ENCODE measurements around the gene GUCY2F. TPM values are rescaled to one million over a fixed set of nuclear protein-coding genes. Genes with fewer than 3 reads are reported as not detected.

The GUCY2F gene
- total RNA-seq, 2 experiments from 2014 or later, result not detected

DNA sequence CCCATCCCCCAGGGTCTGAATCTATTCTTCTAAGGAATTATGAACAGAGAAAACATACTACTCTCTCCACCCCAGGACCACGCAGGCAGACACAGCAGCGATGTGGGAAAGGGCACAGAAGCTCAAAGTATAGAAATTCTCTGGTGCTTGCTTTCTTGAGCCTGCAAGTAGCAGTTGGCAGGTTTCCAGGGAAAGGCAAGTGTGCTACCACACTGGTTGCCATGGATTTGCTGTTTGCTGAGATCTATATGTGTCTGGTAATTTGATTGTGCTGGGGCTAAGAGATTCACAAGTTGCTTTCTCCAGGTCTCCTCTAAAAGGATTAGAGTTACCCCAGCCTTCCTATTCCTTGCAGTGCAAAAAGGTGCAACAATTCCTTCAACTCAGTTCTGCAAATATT lies 83.1 kb downstream of the GUCY2F start:
- CTCF ChIA-PET, result no interaction called here
- POLR2A ChIA-PET, result no interaction called here

DNA sequence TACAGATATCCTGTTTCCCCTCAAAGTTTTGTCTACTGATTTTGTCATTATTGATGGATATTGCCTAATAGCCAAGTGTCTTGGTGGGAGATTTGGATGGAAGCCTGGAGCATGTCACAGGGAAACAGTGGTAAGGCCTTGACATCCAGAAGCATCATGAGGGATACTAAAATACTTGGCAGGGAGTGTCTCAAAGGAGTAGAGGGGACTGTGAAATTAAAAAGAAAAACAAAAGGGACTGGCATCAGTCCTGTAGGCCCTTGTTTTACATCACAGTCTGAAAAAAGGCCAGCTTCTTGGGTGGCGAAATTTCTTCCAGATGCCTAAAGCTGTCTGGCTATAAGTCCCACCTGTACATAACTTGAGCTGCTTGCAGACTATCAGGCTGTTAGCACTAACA lies 83.8 kb downstream of the GUCY2F start:
- ChIA-PET CTCF (no interaction called here), POLR2A (no interaction called here)

DNA sequence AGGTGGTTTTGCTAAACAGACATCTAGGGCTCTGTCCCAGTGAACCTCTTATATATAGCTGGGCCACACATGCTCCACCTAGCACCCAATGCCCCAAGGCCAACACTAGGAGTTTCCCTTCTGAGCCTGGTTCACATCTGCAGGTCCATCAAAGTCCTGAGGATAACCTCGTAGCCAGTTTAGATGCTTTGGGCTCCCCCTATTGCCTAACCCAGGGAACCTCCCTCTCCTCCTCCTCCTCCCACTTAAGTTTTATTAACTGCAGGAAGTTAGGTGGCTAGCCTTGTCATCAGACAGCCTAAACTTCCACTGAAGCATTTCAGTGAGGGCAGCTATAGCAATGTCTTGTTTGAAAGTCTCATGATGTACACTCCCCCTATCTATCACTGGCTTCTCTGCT lies 88.0 kb downstream of the GUCY2F start:
- CTCF ChIA-PET, result no interaction called here
- POLR2A ChIA-PET, result no interaction called here

DNA sequence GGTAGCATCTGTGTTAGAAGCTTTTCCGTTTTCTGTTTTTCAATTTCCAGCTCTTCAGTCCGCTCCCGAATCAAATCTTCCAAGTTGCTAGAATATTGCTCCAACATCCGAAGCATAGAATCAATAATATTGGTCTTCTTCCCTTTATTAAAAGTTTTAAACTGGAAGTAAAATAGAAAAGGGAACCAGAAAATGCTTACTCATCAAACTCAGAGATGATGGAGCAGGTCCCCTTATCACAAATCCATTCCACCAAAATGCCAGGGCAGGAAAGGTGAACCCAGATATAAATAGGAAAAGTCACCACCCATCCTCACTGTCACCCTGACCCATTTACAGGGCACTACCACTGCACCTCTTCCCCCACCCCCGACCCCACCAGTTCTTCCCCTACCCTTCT lies 89.0 kb downstream of the GUCY2F start:
- CTCF ChIA-PET, result no interaction called here
- POLR2A ChIA-PET, result no interaction called here

DNA sequence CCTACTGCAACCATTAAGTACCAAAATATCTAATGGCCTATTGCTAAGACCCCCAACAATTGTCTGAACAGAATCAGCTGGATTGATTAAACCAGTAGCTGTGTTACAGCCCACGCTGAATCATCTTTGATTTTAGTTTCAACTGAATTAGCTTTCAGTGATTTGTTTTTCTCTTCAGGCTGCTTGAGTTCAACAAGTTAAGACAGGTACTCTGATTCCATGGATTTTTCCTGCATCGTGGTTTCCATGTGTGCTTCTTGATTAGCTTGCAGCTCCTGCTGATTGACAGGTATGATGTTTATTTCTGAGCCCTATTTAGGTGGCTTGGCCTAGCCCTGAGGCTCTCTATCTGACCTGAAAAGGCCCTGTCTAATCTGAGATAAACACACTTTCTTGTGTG lies 91.3 kb downstream of the GUCY2F start:
- ChIA-PET POLR2A (no interaction called here), CTCF (no interaction called here)

DNA sequence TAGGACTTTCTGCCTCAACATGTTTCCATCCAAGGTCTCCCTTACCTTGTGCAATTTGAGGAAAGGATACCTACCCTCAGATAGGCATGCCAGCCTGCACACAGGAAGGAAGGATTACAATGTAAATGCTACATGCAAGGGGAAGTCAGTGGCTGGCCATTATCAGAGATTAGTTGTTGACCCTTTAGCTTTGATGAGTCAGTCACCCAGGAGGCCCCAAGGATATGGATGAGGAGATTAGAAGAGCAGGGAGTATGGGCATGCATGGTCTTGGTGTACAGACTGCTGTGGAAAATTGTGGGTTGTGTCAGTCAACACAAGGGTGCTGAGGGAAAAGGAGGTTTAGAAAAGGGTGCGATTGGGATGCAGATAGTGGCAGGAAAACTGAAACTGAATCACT lies 92.0 kb downstream of the GUCY2F start:
- ChIA-PET CTCF (no interaction called here), POLR2A (no interaction called here)

DNA sequence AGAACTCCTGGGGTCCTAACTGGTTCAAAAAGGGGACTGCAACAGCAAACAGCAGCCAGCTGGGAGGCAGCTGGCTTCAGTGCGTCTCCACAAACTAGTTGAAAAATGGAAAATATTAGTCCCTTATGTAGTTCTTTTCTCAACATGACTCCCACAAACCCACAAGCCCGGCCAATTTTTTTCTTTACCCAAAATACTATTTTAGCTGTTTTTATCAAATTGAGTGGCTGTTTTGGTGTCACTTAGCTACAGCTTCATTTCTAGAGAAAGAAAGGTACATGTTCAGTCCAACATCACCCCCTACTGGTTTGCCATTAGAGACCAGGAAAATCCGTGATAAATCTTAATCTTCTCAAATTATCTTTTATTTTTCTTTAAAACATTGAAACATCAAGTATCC lies 97.2 kb downstream of the GUCY2F start:
- CTCF ChIA-PET, result no interaction called here
- POLR2A ChIA-PET, result no interaction called here

DNA sequence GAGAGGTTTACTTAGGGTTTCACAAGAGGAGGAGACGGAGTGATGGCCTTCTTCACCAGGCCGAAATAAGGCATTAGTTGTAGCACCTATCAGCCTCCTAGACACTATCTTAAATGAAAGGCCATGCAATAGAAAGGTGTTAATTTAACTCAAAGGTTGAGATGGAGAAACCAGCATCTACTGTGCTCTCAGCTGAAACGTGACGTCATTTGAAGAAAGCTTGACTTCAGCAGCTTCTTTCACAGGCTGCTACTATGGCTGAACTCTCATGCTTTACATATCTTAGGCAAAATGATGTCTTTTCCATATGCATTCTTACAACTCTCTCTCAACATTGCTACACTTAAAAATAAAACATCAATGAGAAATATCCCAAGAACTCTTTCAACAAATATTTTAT lies 99.6 kb downstream of the GUCY2F start:
- POLR2A ChIA-PET, result no interaction called here
- CTCF ChIA-PET, result no interaction called here

DNA sequence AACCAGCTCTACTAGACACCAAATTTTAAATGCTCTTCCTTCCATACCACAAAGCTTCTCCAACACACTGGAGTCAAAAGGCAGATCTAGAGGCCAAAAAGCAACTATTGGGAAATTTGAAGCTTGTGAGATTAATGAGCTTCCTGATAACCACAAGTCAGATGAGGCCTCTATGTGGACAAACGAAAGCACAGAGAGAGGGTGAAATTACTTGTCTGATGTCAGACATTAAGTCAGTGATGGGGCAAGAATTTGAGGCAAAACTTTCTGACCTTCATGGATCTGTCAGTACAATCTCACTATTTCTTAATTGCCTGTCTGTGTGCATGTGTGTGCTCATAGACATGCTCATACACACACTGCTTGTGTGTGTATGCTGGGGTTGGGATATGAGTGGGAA lies 103.6 kb downstream of the GUCY2F start:
- POLR2A ChIA-PET, result no interaction called here
- CTCF ChIA-PET, result no interaction called here

DNA sequence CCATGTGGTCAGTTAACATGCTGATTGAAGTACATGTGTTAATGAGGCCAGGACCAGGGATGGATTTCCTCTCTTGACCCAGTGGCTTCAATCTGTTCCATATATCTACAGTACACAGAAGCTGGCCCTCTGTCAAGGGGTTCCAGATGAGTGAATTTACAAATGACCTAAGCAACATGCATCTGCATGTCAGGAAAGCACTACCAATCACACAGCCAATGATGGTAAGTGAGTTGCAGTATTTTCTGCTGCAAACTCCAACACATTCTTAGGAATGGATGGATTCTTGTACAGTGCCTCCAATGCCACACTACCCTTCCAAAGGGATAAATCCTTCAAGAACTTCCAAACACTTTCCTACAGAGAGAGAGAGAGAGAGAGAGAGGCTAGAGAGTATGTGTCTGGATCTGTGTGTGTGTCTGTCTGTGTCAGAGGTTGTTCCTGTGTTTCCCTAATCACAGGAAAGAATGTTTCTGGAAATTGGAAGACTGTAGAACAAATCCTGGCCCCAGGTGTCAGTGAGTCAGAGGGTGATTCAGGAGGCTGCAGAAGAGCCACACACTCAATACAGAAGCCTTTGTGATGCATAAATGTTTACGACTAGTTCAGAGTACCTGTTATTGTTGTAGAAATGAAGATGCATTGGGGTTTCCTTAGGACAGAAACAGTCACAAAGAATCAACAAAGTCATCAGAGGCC lies 107.5 kb downstream of the GUCY2F start:
- POLR2A ChIA-PET, result no interaction called here
- CTCF ChIA-PET, result no interaction called here

DNA sequence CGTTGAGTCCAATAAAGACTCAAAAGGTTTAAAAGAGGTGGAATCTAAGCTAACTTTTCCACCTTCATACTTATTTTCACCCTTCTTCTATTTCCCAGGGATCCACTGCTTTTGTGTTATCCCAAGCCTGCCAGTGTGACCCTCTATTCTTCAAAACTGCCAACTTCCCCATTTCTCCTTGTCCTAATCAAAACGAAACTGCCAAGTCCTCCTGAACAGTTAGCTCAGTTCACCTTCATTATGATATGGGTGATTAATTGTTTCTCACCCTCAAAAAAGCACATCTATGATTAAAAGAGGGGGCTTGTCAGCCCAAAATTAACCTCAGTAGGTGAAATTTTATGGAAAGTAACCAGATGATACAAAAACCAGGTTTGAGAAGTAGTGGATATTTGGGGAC lies 108.4 kb downstream of the GUCY2F start:
- CTCF ChIA-PET, result no interaction called here
- POLR2A ChIA-PET, result no interaction called here

DNA sequence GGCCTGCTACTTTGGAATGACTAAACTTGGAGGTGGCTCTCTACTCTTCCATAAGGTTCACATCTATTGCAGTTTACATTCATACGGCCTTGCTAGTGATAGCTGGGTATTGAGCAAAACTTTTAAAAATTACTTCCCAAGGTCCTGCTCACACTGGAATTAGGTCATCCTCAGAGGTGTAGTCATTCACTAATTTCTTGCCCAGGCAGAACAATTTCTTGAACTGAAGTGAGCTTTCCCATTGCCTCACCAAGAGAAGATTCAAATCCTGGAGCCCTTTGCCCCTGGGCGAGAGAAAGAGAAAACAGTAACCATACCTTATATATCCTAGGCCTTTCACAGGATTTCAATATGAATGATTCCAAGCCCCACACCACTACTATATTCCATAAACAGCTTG lies 109.2 kb downstream of the GUCY2F start:
- POLR2A ChIA-PET, result no interaction called here
- CTCF ChIA-PET, result no interaction called here

DNA sequence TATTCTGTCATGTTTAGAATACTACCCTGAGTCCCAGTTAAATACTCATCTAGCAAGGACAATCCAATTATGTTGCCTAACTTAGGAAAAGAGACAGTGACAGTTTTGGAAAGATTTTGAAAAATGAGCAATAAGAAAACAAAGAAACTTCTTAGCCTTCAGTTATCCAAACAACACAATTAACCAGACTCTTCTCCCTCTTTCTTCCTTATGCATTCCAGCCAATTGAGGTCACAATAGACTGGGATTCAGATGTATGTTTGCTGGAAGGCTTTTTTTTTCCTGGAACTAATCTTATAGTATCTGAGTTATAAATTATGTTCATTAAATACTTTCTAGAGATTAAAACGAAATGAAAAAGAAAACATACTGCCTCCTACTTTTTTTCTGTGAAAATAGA lies 109.6 kb downstream of the GUCY2F start:
- ChIA-PET CTCF (no interaction called here), POLR2A (no interaction called here)

DNA sequence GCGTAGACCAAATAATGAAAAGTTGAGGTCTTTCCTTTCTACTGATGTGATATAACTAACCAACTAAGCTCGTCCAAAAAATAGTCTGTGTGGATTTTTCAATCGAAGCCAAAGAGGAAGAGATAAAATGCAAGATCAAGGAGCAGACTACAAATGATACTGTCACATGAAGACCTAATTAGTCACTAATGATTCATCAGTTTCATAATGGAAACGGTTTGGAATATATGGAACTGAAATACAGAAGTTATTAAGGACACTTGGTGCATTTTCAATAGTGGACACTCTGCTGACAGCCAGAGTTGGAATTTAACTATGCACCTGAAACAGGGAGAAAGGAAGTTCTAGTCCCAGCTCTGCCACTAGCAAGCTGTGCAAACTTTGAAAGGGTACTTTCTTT lies 119.8 kb downstream of the GUCY2F start:
- POLR2A ChIA-PET, result no interaction called here

DNA sequence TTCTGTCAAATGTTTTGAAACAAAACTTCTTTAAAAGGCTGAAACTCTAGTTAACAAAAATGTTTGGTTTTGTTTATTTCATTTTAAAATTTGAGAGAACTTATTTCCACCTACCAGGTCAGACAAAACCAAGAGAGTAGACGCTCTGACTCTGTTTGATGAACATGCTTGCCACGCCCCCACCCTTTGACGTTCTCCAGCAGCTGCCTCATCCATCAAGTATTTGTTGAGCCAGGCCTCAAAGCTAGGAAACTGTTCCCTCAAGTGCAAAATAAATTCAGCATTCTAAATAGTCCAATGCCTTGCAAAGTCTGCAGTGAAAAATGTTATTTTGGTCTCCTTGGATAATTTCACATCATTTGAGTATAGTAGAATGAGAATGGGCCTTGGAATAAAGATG lies 121.6 kb downstream of the GUCY2F start:
- POLR2A ChIA-PET, result no interaction called here
- CTCF ChIA-PET, result no interaction called here

More for the DNA sequence above, 119.8 kb downstream of the GUCY2F start:
- CTCF ChIA-PET, result no interaction called here

DNA sequence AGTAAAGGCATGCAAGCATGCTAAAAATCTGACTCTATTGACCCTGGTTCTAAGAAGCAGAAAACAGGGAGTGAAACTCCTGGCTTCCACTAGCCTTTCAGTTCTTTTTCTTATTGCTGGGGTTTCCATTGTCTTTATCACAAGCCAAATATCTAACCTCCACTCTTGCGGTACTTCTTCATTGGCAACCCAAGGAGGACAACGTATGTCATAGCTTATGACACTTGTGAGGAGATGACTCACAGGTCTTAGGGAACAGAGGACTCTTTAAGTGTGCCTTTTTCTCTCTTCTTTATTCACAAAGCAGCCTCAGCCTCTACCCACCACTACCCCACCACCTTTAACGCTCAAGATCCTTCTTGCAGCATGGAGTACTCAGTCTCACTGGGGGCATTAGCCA lies 124.2 kb downstream of the GUCY2F start:
- ChIA-PET POLR2A (no interaction called here), CTCF (no interaction called here)

DNA sequence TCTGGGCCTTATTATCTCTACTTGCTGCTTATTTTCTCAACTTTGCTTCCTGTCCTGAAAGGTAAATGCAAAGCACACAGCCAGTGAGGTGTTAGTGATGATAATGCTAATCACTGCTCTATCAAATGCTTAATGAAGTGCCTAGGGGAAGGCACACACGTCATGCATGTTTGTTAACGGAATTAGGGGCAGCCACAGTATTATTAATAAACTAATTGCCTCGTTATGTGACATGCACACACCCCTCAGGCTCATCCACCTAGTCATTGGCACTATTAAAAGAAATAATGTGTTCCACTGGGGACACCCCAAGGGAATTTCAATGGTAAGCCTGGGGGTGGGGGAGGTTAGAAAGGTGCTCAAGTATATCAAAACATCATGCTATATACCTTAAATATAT lies 125.2 kb downstream of the GUCY2F start:
- CTCF ChIA-PET, result no interaction called here
- POLR2A ChIA-PET, result no interaction called here

DNA sequence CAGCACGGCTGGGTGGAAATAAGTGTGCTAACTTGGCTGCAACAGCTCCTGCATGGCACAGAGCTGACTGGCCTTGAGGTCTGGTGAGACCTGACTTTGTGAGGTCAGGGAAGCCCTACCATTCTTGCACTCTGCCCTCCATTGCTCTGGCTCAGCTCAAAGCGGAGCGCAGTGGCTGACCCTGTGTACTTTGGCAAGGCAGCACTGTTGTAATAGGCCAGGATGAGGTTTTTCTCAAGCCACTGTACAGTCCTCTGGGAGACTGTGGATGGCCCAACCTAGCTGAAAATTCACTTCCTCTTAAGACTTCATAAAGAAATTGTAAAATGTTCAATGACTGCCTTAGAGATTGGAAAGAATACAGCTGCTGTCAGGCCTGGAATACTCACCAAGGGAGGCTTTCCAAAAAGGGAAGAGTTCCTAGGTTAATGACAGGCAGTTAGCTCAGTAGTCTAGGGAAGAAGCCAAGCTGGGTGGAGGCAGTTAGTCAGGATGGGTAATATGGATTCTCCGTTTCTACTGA lies 129.8 kb downstream of the GUCY2F start:
- CTCF ChIA-PET, result no interaction called here
- POLR2A ChIA-PET, result no interaction called here

DNA sequence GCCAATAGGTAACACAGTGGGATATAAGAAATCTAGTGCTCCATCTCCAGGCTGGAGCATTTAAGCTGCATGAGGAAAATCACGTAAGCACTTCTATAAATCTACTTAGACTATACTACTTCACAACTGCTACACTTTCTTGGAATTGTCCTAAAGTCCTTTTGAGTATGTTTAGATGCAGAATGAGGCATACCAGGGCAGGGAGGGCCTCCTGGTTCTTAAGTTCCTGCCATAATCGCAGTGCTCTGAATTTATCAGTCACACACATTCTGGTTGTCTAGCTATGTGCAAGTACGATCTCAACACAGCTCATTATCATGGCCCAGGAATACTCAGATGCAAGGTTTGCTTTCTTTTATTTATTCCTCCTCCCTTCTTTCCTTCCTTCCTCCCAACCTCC lies 130.3 kb downstream of the GUCY2F start:
- POLR2A ChIA-PET, result no interaction called here

DNA sequence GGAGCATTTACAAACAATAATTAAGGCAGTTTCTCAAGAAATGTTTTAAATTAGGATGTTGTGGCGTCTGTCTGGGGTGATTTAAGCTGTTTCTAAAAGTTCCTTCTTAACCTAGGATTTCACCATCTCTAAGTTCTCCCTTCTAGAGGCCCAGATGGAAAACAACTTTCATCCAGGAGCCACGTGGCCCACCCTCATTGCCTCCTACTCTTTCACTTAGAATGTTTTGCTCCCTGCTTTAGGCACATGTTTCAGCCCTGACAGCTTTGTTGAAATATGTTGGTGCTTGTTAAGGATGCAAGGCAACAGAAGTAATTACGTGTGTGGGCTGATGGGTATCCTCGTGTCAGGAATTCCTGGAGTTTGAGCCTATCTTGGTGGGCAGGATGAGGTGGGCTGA lies 131.3 kb downstream of the GUCY2F start:
- CTCF ChIA-PET, result no interaction called here
- POLR2A ChIA-PET, result no interaction called here

More for the DNA sequence above, 130.3 kb downstream of the GUCY2F start:
- CTCF ChIA-PET, result no interaction called here

DNA sequence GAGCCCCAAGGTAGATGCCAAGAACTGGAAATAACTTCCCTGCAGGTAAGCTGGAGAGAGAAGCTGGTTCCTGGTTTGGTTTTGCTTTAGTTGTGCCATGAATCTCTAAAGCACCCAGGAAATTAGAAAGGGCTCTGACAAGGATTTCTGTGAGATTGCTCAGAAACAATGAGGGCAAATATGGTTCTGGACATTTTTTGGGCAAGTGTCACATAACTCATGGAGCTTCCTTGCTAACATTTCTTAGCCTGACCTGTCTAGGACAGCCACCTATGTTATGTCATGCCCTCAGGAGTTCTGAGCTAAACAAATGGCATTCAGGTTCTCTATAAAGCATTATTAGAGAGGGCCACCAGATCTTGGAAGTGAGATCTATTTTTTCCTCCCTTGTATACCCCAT lies 131.8 kb downstream of the GUCY2F start:
- CTCF ChIA-PET, result no interaction called here
- POLR2A ChIA-PET, result no interaction called here

DNA sequence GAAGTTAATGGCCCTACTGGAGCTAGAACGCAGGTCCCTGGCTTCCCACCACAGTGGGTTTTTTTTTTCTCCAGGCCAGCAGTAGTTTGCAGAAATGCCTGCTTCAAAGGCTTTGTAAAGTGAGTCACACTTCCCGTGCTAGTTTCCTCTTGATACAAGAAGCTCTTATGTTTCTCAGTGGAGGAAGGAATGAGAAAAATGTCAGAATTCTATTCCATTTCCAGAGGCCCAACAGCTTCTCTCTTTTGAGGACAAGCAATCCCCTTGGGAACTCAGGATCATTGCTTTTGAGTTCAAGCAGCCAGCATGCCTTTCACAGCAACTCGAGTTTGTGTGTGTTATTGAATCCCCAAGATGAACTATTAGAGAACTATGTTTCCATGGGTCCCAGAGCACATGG lies 134.3 kb downstream of the GUCY2F start:
- ChIA-PET CTCF (interaction anchor here (0.6 kb wide), 1 partner anchor 1935 kb away, joined by 3 read pairs; no protein-coding TSS in a partner anchor), POLR2A (no interaction called here)

DNA sequence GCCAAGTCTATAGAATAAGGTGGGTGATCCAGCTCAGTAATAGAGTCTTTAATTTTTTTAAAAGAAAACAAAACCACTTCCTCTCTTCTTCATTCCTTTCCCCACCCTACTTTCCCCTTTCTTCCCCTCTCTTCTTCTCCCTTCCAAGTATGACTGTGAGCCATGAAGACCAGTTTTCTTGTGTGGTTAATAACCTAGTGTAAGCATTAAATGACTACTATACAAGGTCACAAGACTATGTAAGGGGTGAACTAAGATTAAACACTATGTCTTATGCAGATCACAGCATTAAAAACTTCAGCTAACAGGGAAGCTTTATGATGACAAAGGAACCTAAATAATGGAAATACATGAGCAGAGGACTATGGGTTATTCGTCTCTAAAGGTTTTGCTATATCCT lies 135.4 kb downstream of the GUCY2F start:
- ChIA-PET CTCF (no interaction called here), POLR2A (no interaction called here)
